GM12892 (cell line): Measurements from ENCODE around the gene REN.

ENCODE experiments used
- DNase-seq: peaks from one replicate; pipeline ENCODE4 v3.0.0; 2011; ENCODE audit not compliant: insufficient read length
- FAIRE-seq: peaks from 2 replicates; lab custom pipeline; 2011; peaks lifted over from hg19 to GRCh38; lab: Jason Lieb, UNC
- POLR2A ChIP-seq: IDR thresholded peaks from 2 replicates; pipeline ENCODE4 v1.6.1; 2011; ENCODE audit warnings: low read depth, low read length, control low read depth
- POLR2AphosphoS5 ChIP-seq: IDR thresholded peaks from 2 replicates; pipeline ENCODE4 v1.6.1; 2011; ENCODE audit warnings: low read depth, low read length, control low read depth
- TAF1 ChIP-seq: IDR thresholded peaks from 2 replicates; pipeline ENCODE4 v1.6.1; 2011; ENCODE audit warnings: low read depth, mild to moderate bottlenecking, control low read depth, low read length, borderline replicate concordance

REN gene

DNA sequence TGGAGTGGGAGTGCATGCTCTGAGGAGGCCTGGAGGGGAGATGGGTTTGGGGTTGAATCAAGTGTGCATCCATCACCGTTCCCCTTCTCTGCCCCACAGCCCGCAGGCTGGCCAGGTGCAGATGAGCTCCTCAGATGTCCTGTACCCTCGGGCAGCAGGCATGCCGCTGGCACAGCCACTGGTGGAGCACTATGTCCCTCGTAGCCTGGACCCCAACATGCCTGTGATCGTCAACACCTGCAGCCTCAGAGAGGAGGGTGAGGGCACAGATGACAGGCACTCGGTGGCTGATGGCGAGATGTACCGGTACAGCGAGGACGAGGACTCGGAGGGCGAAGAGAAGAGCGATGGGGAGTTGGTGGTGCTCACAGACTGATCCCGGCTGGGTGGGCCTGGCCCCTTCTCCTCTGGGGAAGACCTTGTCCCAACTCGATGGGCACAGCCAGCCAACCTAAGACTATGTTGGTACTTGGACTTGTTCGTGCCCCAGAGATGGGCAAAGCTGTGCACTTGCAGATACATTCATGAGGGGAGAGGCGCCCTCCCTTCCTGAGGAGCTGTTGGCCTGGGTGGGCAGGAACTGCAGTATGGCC, 40.3 kb downstream of the REN start:
- no peak for FAIRE-seq
- TF ChIP-seq POLR2AphosphoS5 (no peak), POLR2A (no peak), TAF1 (no peak)
- no peak for DNase-seq

GRCh38 chr1:204124639-204125038, 41.5 kb downstream of the REN start:
- FAIRE-seq (no peak), DNase-seq (no peak)
- TF ChIP-seq TAF1 (no peak), POLR2AphosphoS5 (no peak), POLR2A (no peak)

- FAIRE-seq, result no peak
- DNase-seq, result no peak
- TF ChIP-seq POLR2A (no peak), POLR2AphosphoS5 (no peak), TAF1 (no peak)
Observed at GRCh38 chr1:204123376-204123775, 42.8 kb downstream of the REN start.

GRCh38 chr1:204121840-204122555, 44.1 kb downstream of the REN start:
- no peak for TF ChIP-seq POLR2A
- TF ChIP-seq TAF1, result no peak
- no peak for TF ChIP-seq POLR2AphosphoS5
- no peak for FAIRE-seq
- no peak for DNase-seq

- FAIRE-seq (no peak), DNase-seq (no peak)
- no peak for TF ChIP-seq TAF1
- TF ChIP-seq POLR2A, result no peak
- no peak for TF ChIP-seq POLR2AphosphoS5
Observed at GRCh38 chr1:204116539-204116938, 49.6 kb downstream of the REN start.

DNA sequence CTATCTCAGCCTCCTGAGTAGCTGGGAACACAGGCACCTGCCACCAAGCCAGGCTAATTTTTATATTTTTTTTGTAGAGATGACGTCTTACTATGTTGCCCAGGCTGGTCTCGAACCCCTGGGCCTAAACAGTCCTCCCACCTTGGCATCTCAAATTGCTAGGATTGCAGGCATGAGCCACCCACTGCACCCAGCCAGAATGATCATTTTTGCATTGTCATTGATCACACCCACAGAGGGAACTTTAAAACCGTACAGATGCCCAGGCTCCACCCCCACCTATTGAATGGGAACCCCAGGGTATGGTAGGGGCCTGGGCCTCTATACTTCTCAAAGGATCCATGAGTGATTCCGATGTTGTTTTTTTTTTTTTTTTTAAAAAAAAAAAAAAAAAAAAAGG, 51.0 kb downstream of the REN start:
- no peak for TF ChIP-seq POLR2A
- no peak for TF ChIP-seq TAF1
- no peak for TF ChIP-seq POLR2AphosphoS5
- no peak for FAIRE-seq
- DNase-seq, result no peak

DNA sequence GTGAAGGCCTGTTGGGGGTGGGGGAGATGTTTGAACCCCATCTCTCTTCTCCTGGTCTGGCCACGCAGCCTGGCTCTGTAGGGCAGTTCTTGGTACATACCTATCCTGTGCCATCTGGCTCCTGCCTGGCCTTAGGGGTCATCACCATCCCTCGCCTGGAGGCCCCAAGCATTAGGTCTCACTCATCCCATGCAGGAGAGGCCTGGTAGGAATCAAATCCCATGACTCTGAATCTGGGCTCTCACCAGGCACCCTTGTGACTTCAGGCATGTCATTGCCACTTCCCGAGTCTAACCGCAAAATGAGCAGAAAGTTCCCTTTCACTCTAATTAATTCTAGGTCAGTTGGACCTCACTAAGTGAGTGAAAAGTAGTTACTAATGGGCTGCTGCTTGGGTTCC, 51.5 kb downstream of the REN start:
- FAIRE-seq (no peak), DNase-seq (no peak)
- TF ChIP-seq TAF1 (no peak), POLR2AphosphoS5 (no peak), POLR2A (no peak)

DNA sequence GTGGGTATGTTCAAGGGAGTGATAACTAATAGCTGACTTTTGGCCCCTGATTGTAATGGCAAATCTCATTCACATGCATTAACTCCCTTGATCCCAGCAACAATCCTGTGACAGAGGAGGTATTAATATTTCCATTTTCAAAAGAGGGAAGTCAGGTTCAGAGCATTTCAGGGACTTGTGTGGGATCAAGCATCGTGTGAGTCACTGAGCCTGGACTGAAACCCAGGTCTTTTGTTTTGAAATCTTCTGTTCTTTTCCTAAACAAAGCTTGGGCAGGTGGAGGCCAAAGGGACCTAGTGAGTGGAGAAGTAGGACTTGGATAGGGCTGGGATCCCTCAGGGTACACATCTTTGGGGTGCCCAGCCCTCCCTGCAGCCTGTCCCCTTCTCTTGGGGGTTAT, 52.2 kb downstream of the REN start:
- no peak for FAIRE-seq
- TF ChIP-seq TAF1 (no peak), POLR2AphosphoS5 (no peak), POLR2A (no peak)
- no peak for DNase-seq

DNA sequence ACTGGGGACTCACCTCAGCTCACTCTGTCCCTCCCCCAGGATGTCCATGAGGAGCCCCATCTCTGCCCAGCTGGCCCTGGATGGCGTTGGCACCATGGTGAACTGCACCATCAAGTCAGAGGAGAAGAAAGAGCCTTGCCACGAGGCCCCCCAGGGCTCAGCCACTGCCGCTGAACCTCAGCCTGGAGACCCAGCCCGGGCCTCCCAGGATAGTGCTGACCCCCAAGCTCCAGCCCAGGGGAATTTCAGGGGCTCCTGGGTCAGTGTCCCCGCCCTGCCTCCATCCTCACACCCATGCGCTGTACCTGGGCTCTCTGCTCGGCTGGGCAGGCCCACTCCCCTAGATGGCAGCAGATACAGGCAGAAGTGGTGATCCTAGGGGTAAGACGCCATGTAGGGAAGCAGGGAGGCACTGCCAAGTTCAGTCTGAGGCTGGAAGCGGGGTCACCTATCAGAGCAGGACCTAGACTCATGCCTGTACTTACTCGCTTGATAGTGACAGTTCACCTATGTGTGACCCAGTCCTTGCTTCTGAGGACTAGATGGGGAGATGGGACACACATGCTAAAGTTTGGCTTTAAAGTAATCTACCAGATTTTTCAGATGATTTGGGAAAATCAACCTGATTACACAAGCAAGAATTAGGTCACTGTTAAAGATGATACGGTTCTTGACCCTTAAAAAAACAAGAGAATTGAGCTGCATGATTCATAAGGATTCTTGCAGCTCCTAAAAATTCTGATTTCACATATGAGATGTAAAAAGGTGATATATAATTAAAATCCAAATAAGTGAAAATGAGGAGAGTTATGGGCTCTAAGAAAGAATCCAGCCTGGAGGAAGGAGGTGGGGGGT, 53.0 kb downstream of the REN start:
- FAIRE-seq, result no peak
- no peak for TF ChIP-seq TAF1
- TF ChIP-seq POLR2AphosphoS5, result no peak
- no peak for TF ChIP-seq POLR2A
- DNase-seq, result no peak

- TF ChIP-seq POLR2AphosphoS5 (no peak), TAF1 (no peak), POLR2A (no peak)
- no peak for FAIRE-seq
- DNase-seq, result no peak
Observed at GRCh38 chr1:204110894-204111633, 55.1 kb downstream of the REN start.
